Adrenal gland (tissue), 5 donors: ENCODE measurements around the gene ALX1.

Experiments
- POLR2A ChIP-seq, 2 donors: fragments of 450-650 bp; IDR thresholded peaks; one replicate each; pipeline ENCODE4 v1.6.1; 2017; ENCODE audit warnings: antibody characterized with exemption in 2 of 2, mild to moderate bottlenecking in 2 of 2, moderate library complexity in 1 of 2
- TF ChIP-seq, protein P1 (sequence below), 6 experiments: fragments of 450-650 bp in 4 of 6; fragments of 200-600 bp in 2 of 6; sonication (generic) in 1 of 6; IDR thresholded peaks; 1 replicate in 5 of 6; 2 replicates in 1 of 6; pipeline versions ENCODE4 v1.5.1 to v1.8.0; 2016 to 2021; ENCODE audit warnings: antibody characterized with exemption in 6 of 6, mild to moderate bottlenecking in 2 of 6, moderate library complexity in 1 of 6
- donor health status: DM: no; HTN: no; CAD: no.

DNA sequence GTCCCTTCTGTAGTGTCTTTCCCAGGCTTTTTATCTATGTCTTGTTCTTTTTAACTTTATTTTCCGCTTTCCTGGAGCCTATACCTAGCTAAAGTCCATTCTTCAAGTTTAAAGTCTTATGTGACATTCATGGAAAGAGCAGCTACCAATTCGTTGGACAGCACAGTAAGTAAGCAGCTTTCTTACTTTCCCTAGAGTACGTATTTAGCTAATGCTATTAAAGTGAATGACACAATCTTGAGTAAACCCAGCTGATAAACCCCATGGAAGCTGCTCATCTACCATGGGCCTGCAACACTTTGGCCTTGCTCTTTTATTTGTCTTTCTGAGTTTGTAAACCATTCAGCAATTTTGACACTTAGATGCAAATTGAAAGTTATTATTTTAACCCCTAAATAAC, 30.0 kb downstream of the ALX1 start:
- TF ChIP-seq POLR2A (IDR thresholded peaks at IDR 0.05): no peak
- TF ChIP-seq, protein P1, sequence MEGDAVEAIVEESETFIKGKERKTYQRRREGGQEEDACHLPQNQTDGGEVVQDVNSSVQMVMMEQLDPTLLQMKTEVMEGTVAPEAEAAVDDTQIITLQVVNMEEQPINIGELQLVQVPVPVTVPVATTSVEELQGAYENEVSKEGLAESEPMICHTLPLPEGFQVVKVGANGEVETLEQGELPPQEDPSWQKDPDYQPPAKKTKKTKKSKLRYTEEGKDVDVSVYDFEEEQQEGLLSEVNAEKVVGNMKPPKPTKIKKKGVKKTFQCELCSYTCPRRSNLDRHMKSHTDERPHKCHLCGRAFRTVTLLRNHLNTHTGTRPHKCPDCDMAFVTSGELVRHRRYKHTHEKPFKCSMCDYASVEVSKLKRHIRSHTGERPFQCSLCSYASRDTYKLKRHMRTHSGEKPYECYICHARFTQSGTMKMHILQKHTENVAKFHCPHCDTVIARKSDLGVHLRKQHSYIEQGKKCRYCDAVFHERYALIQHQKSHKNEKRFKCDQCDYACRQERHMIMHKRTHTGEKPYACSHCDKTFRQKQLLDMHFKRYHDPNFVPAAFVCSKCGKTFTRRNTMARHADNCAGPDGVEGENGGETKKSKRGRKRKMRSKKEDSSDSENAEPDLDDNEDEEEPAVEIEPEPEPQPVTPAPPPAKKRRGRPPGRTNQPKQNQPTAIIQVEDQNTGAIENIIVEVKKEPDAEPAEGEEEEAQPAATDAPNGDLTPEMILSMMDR (IDR thresholded peaks at IDR 0.05): no peak
